MM.1S (cell line): ENCODE measurements around the gene DHX15.

Experiments
- EZH2 ChIP-seq: fragments of 300-600 bp; sonication (generic); optimal IDR thresholded peaks from 2 replicates; pipeline ENCODE3; 2017; ENCODE audit warnings: low read depth, mild to moderate bottlenecking, antibody characterized with exemption, low read length, mixed read lengths
- EZH2phosphoT487 ChIP-seq: fragments of 300-600 bp; sonication (generic); IDR thresholded peaks from 2 replicates; pipeline ENCODE4 v1.6.1; 2018; ENCODE audit warnings: antibody characterized with exemption, low read length
- TF ChIP-seq, protein P1 (sequence below): fragments of 300-600 bp; sonication (generic); IDR thresholded peaks from 2 replicates; pipeline ENCODE4 v1.5.1; 2016; ENCODE audit warnings: antibody characterized with exemption, low read length, mixed read lengths

DNA sequence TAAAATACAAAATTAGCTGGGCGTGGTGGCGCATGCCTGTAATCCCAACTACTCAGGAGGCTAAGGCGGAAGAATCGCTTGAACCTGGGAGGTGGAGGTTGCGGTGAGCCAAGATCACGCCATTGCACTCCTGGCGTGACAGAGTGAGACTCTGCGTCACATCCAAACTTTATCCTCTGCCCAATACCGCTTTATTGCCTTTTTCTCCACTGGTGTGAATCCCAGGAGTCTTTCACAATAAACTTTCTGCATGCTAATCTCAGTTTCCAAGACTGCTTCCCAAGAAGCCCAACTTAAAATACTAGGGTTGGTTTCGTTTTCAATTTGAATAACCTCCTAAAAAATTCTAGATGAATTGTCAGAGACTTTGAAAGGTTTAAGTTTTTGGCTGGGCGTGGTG is 27.2 kb upstream of the DHX15 start:
- TF ChIP-seq, protein P1, sequence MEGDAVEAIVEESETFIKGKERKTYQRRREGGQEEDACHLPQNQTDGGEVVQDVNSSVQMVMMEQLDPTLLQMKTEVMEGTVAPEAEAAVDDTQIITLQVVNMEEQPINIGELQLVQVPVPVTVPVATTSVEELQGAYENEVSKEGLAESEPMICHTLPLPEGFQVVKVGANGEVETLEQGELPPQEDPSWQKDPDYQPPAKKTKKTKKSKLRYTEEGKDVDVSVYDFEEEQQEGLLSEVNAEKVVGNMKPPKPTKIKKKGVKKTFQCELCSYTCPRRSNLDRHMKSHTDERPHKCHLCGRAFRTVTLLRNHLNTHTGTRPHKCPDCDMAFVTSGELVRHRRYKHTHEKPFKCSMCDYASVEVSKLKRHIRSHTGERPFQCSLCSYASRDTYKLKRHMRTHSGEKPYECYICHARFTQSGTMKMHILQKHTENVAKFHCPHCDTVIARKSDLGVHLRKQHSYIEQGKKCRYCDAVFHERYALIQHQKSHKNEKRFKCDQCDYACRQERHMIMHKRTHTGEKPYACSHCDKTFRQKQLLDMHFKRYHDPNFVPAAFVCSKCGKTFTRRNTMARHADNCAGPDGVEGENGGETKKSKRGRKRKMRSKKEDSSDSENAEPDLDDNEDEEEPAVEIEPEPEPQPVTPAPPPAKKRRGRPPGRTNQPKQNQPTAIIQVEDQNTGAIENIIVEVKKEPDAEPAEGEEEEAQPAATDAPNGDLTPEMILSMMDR = no peak
- no peak for TF ChIP-seq EZH2
- TF ChIP-seq EZH2phosphoT487 = no peak
